ENCODE results near the gene COMMD1. TPM values are rescaled to one million over a fixed set of nuclear protein-coding genes. Genes with fewer than 3 reads are reported as not detected.
"Not testable (repeated sequence)": the region's sequence is repeated elsewhere in the genome, so short reads cannot be mapped to it uniquely, and the experiment has no call there.

COMMD1 gene
- total and polyA plus RNA-seq, 7 experiments from 2014 or later, result 15.6 to 65.3 (median 21.4) TPM

DNA sequence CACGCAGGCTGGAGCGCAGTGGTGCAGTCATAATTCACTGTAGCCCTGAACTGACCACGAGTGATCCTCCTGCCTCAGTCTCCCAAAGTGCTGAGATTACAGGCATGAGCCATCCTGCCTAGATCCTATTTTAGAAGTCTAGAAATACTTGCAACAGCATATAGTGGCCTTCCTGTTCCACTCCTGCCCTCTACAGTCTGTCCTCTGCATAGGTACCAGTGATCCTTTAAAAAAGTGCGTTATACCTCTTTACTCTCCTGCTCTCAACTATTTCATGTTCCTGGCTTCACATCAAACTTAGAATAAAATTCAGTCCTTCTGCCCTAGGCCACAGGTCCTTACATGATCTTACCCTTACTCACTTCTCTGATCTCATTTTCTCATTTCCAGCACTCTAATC, 6.0 kb downstream of the COMMD1 start:
- peak overlapping the region in 1 of 9 donors; percentile 22 for H3K27ac Mint-ChIP-seq
- H3K27ac ChIP-seq (ENCODE audit: low read depth, low read length), result no peak overlapping the region

DNA sequence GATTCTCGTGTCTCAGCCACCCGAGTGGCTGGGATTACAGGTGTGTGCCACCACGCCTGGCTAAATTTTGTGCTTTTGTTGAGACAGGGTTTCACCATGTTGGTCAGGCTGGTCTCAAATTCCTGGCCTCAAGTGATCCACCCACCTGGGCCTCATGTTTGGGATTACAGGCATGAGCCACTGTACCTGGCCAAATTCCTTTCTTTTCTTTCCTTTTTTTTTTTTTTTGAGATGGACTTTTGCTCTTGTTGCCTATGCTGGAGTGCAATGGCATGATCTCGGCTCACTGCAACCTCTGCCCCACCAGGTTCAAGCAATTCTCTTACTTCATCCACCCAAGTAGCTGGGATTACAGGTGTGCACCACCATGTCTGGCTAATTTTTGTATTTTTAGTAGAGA, 9.3 kb downstream of the COMMD1 start:
- H3K4me1 ChIP-seq (ENCODE audit: control insufficient read depth in 2 of 2, insufficient read depth in 2 of 2, low read length in 2 of 2); H3K36me3 Mint-ChIP-seq; H3K9me3 ChIP-seq (ENCODE audit: control insufficient read depth in 2 of 3, low read length in 3 of 3); H3K4me3 Mint-ChIP-seq; ATAC-seq; H3K27me3 Mint-ChIP-seq; POLR2A ChIA-PET; H3K36me3 ChIP-seq (ENCODE audit: control insufficient read depth in 2 of 3, insufficient read depth in 3 of 3, low read length in 3 of 3); H3K4me3 ChIP-seq (ENCODE audit: low read length); H3K9me3 Mint-ChIP-seq; intact Hi-C loops (cut with micrococcal nuclease); H3K27ac ChIP-seq (ENCODE audit: low read depth, low read length); H3K27me3 ChIP-seq (ENCODE audit: control insufficient read depth in 2 of 2, insufficient read depth in 2 of 2, low read length in 2 of 2); DNase-seq: not testable (repeated sequence)
- CTCF ChIA-PET, result interaction anchor here (1.0 kb wide), 1 partner anchor 15 kb away, joined by 3 read pairs; no protein-coding TSS in a partner anchor
- Mint-ChIP-seq H3K27ac (peak overlapping the region in 4 of 9 donors; percentile 3 to 36 (median 16)), H3K4me1 (peaks cover 0 to 18% (median 8%) of the 10 kb centered on the region in 7 donors)

More for the DNA sequence above, 6.0 kb downstream of the COMMD1 start:
- Histone ChIP-seq H3K4me1 (ENCODE audit: control insufficient read depth in 2 of 2, insufficient read depth in 2 of 2, low read length in 2 of 2) (peaks cover 0 to 3% of the 10 kb centered on the region in 2 donors), H3K27me3 (ENCODE audit: control insufficient read depth in 2 of 2, insufficient read depth in 2 of 2, low read length in 2 of 2) (no peaks in the 10 kb centered on the region), H3K4me3 (ENCODE audit: low read length) (no peak overlapping the region), H3K36me3 (ENCODE audit: control insufficient read depth in 2 of 3, insufficient read depth in 3 of 3, low read length in 3 of 3) (no peaks in the 10 kb centered on the region), H3K9me3 (ENCODE audit: control insufficient read depth in 2 of 3, low read length in 3 of 3) (no peaks in the 10 kb centered on the region)
- Mint-ChIP-seq H3K4me3 (no peak overlapping the region), H3K9me3 (no peaks in the 10 kb centered on the region), H3K27me3 (no peaks in the 10 kb centered on the region), H3K4me1 (peaks cover 4 to 40% (median 26%) of the 10 kb centered on the region in 7 donors), H3K36me3 (peaks cover 0 to 5% (median 0%) of the 10 kb centered on the region in 5 donors)
- CTCF ChIA-PET, result no interaction called here
- ATAC-seq (no peak), DNase-seq (no peak)
- intact Hi-C loops (cut with micrococcal nuclease), result no loop called here
- POLR2A ChIA-PET, result no interaction called here

DNA sequence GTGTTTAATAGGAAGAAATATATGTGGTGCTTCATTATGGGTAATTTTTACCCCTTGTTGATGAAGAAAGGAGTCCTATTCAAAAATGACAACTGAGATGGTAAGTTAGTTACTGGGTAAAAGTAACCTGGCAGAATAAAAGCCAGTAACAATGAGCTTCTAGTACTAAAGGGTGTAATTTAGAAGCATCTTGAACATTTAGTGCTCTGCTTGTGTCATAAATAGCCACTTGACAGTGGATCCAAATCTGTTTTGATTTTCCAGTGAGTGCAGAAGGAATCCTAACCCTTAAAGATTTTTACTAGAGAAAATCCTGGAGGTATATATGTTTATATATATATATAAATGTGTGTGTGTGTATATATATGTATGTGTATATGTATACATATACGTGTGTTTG, 15.1 kb downstream of the COMMD1 start:
- Histone ChIP-seq H3K4me1 (ENCODE audit: control insufficient read depth in 2 of 2, insufficient read depth in 2 of 2, low read length in 2 of 2) (no peaks in the 10 kb centered on the region), H3K36me3 (ENCODE audit: control insufficient read depth in 2 of 3, insufficient read depth in 3 of 3, low read length in 3 of 3) (no peaks in the 10 kb centered on the region), H3K4me3 (ENCODE audit: low read length) (no peak overlapping the region), H3K9me3 (ENCODE audit: control insufficient read depth in 2 of 3, low read length in 3 of 3) (no peaks in the 10 kb centered on the region), H3K27ac (ENCODE audit: low read depth, low read length) (no peak overlapping the region), H3K27me3 (ENCODE audit: control insufficient read depth in 2 of 2, insufficient read depth in 2 of 2, low read length in 2 of 2) (no peaks in the 10 kb centered on the region)
- H3K27me3 Mint-ChIP-seq, result no peaks in the 10 kb centered on the region
- H3K36me3 Mint-ChIP-seq, result peaks cover 0 to 12% (median 4%) of the 10 kb centered on the region in 5 donors
- H3K4me3 Mint-ChIP-seq, result no peak overlapping the region
- ATAC-seq, result no peak
- no peak for DNase-seq
- intact Hi-C loops (cut with micrococcal nuclease), result no loop called here
- no peaks in the 10 kb centered on the region for H3K9me3 Mint-ChIP-seq
- ChIA-PET POLR2A (no interaction called here), CTCF (interaction anchor here (0.7 kb wide), 1 partner anchor 21 kb away, joined by 3 read pairs; no protein-coding TSS in a partner anchor)
- peaks cover 0 to 10% (median 0%) of the 10 kb centered on the region in 7 donors for H3K4me1 Mint-ChIP-seq
- no peak overlapping the region for H3K27ac Mint-ChIP-seq

DNA sequence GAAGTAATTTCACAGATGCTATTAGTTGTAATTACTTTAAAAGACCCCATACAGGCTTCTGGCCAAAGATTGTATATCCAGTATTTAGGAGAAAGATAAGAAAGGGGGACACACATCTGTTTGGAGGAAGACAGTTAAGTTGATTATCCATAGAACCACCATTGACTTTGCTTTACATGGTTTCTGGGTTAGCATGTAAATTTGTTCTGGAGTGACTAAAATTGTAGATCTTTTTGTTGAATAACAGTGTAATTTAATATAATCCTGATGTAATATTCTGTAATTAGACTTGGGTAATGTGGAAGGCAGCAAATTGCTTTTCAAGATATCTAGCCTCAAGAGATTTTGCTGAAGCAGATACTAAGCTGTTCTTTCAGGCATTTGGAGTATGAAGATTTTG, 17.2 kb downstream of the COMMD1 start:
- H3K4me3 Mint-ChIP-seq, result no peak overlapping the region
- ChIA-PET POLR2A (no interaction called here), CTCF (interaction anchor here (0.6 kb wide), 1 partner anchor 18 kb away, joined by 3 read pairs; no protein-coding TSS in a partner anchor)

DNA sequence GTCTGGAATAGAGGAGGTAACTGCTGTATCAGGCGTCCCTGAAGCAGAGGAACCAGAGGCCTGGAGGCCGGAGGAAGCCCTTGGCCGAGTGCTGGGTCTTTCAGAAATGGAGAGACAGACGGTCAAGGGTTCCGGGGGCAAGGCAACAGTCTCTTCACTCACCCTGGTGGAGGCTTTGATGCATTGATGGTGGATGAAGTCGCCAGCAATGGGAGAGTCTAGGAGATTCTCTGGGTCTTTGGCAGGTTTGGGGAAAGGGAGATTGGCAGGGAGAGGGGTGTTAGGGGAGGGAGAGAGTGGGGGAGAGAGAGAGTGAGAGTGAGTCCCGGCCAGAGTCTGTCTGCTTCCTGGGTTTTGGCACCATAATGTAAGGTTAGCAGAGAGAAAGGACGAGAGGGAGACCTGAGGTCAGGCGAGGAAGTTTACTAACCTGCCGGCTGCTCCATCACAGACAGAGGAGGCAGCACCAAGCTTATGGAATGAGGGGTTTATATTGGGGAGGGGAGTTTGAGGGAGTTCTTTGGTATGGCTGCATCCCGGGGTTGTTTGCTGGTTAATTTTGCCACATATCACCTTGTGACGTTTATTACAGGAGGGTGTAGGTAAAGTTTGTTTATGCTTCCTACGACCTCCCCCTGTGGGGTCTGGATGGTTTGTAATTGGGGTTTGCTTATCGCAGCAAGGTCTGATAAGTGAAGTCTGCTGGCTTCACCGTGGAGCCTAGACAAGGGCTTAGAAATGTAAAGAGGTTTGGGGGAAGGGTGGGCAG, 19.6 kb downstream of the COMMD1 start:
- no peak for ATAC-seq
- Histone ChIP-seq H3K4me1 (ENCODE audit: control insufficient read depth in 2 of 2, insufficient read depth in 2 of 2, low read length in 2 of 2) (no peaks in the 10 kb centered on the region), H3K27me3 (ENCODE audit: control insufficient read depth in 2 of 2, insufficient read depth in 2 of 2, low read length in 2 of 2) (no peaks in the 10 kb centered on the region), H3K9me3 (ENCODE audit: control insufficient read depth in 2 of 3, low read length in 3 of 3) (no peaks in the 10 kb centered on the region), H3K36me3 (ENCODE audit: control insufficient read depth in 2 of 3, insufficient read depth in 3 of 3, low read length in 3 of 3) (no peaks in the 10 kb centered on the region), H3K27ac (ENCODE audit: low read depth, low read length) (no peak overlapping the region), H3K4me3 (ENCODE audit: low read length) (no peak overlapping the region)
- Mint-ChIP-seq H3K27me3 (no peaks in the 10 kb centered on the region), H3K36me3 (peaks cover 0 to 21% (median 10%) of the 10 kb centered on the region in 5 donors), H3K9me3 (no peaks in the 10 kb centered on the region), H3K27ac (peak overlapping the region in 1 of 9 donors; percentile 65), H3K4me1 (peaks cover 0 to 10% (median 0%) of the 10 kb centered on the region in 7 donors), H3K4me3 (no peak overlapping the region)
- DNase-seq, result no peak
- POLR2A ChIA-PET, result no interaction called here
- intact Hi-C loops (cut with micrococcal nuclease), result no loop called here
- CTCF ChIA-PET, result interaction anchor here (0.7 kb wide), 1 partner anchor 493 kb away, joined by 3 read pairs; no protein-coding TSS in a partner anchor

More for the DNA sequence above, 17.2 kb downstream of the COMMD1 start:
- H3K36me3 ChIP-seq (ENCODE audit: control insufficient read depth in 2 of 3, insufficient read depth in 3 of 3, low read length in 3 of 3), result no peaks in the 10 kb centered on the region
- Mint-ChIP-seq H3K9me3 (no peaks in the 10 kb centered on the region), H3K27me3 (no peaks in the 10 kb centered on the region), H3K27ac (no peak overlapping the region), H3K36me3 (peaks cover 0 to 16% (median 10%) of the 10 kb centered on the region in 5 donors), H3K4me1 (peaks cover 0 to 10% (median 0%) of the 10 kb centered on the region in 7 donors)
- H3K27ac ChIP-seq (ENCODE audit: low read depth, low read length), result no peak overlapping the region
- ATAC-seq (no peak), DNase-seq (no peak)
- intact Hi-C loops (cut with micrococcal nuclease), result no loop called here
- no peaks in the 10 kb centered on the region for H3K27me3 ChIP-seq (ENCODE audit: control insufficient read depth in 2 of 2, insufficient read depth in 2 of 2, low read length in 2 of 2)
- no peaks in the 10 kb centered on the region for H3K4me1 ChIP-seq (ENCODE audit: control insufficient read depth in 2 of 2, insufficient read depth in 2 of 2, low read length in 2 of 2)
- H3K9me3 ChIP-seq (ENCODE audit: control insufficient read depth in 2 of 3, low read length in 3 of 3), result no peaks in the 10 kb centered on the region
- no peak overlapping the region for H3K4me3 ChIP-seq (ENCODE audit: low read length)

DNA sequence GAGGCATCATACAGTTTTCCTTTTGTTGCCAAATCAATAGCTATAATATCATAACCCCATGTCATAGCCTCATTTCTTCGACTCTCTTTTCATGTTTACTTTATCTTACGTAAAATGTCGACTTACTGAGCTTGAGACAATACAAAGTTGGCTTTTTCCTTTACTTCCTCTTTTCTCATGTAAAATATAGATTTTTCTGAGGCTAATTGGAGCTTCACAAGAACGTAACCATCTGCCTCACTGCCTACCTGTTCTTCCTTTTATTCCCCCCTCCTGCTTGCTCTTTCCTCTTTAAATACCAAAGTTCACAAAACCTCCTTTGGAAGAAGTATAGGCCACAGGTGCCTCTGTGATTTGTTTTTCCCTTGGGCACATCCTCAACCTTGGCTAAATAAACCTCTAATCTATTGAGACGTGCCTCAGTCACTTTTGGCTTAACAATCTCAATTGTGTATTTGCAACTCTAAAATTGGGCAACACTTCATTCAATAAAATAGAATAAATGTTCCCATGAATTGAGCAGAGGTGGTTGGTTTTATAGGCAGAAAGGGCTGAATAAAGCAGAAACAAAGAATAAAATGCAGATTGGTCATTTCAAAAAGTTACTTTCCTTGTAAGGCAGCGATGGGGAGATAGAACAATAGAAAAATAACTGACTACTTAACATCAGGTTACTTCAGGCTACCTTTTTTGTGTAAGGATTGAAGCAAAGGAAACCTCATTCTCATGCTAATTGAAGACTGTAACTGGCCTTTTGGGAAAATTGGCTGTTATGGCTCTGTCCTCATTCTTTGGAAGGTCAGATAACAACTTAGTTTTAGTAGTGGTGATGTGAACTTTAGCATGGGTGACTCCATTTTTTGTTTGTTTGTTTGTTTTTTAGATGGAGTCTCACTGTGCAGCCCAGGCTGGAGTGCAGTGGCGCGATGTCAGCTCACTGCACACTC, 21.3 kb downstream of the COMMD1 start:
- no peak for ATAC-seq
- Histone ChIP-seq H3K9me3 (ENCODE audit: control insufficient read depth in 2 of 3, low read length in 3 of 3) (no peaks in the 10 kb centered on the region), H3K4me3 (ENCODE audit: low read length) (no peak overlapping the region), H3K27me3 (ENCODE audit: control insufficient read depth in 2 of 2, insufficient read depth in 2 of 2, low read length in 2 of 2) (no peaks in the 10 kb centered on the region), H3K27ac (ENCODE audit: low read depth, low read length) (no peak overlapping the region), H3K4me1 (ENCODE audit: control insufficient read depth in 2 of 2, insufficient read depth in 2 of 2, low read length in 2 of 2) (no peaks in the 10 kb centered on the region), H3K36me3 (ENCODE audit: control insufficient read depth in 2 of 3, insufficient read depth in 3 of 3, low read length in 3 of 3) (no peaks in the 10 kb centered on the region)
- ChIA-PET POLR2A (no interaction called here), CTCF (no interaction called here)
- H3K36me3 Mint-ChIP-seq, result peaks cover 0 to 18% (median 11%) of the 10 kb centered on the region in 5 donors
- intact Hi-C loops (cut with micrococcal nuclease), result no loop called here
- no peak overlapping the region for H3K27ac Mint-ChIP-seq
- H3K4me1 Mint-ChIP-seq, result peaks cover 0 to 10% (median 0%) of the 10 kb centered on the region in 7 donors
- no peak for DNase-seq
- H3K4me3 Mint-ChIP-seq, result no peak overlapping the region
- H3K27me3 Mint-ChIP-seq, result no peaks in the 10 kb centered on the region
- no peaks in the 10 kb centered on the region for H3K9me3 Mint-ChIP-seq

All from naive thymus-derived CD4-positive, alpha-beta T cell (primary cell).